CD4-positive, alpha-beta T cell (primary cell): ENCODE data around the gene ETNK2. TPM values are rescaled to one million over a fixed set of nuclear protein-coding genes. Genes with fewer than 3 reads are reported as not detected.
"Not testable (repeated sequence)": the region's sequence is repeated elsewhere in the genome, so short reads cannot be mapped to it uniquely, and the experiment has no call there.

ENCODE experiments used
- ATAC-seq: fragments of 200-7000 bp; cut with Tn5 transposase; one replicate; pipeline ENCODE4 v1.10.0; 2022; ENCODE audit warnings: mild to moderate bottlenecking; ENCODE audit not compliant: poor library complexity
- CTCF ChIA-PET: fragments of 350-600 bp; sonication (Branson Sonifier 250); formaldehyde crosslinking; loops from one replicate; lab custom pipeline; 2021; ENCODE audit warnings: antibody characterized with exemption, inconsistent platforms; lab: Charles Lee
- POLR2A ChIA-PET: fragments of 350-600 bp; sonication (Branson Sonifier 250); formaldehyde crosslinking; loops from one replicate; lab custom pipeline; 2021; ENCODE audit warnings: antibody characterized with exemption, inconsistent platforms; lab: Charles Lee
- DNase-seq, 14 experiments: peaks; one replicate each; pipeline ENCODE4 v3.0.0-alpha.2; 2013 to 2020; ENCODE audit warnings: mixed read lengths in 2 of 14
- H3K27ac ChIP-seq, 2 donors: one replicate each; pipeline versions ENCODE4 v1.5.1 to v1.7.0; 2013; ENCODE audit warnings: low read length in 2 of 2, low read depth in 1 of 2, mild to moderate bottlenecking in 1 of 2
- H3K27me3 ChIP-seq, 2 experiments: 1 replicate in 1 of 2; 2 replicates in 1 of 2; pipeline versions ENCODE4 v1.6.1 to v1.7.0; 2013; ENCODE audit warnings: low read length in 2 of 2, control low read depth in 1 of 2, mild to moderate bottlenecking in 1 of 2, moderate library complexity in 1 of 2; ENCODE audit not compliant: insufficient read depth in 2 of 2, control insufficient read depth in 1 of 2
- H3K36me3 ChIP-seq: one replicate; pipeline ENCODE4 v1.6.1; 2013; ENCODE audit warnings: low read length, control low read depth; ENCODE audit not compliant: insufficient read depth
- H3K4me1 ChIP-seq: one replicate; pipeline ENCODE4 v1.6.1; 2013; ENCODE audit warnings: low read length, control low read depth; ENCODE audit not compliant: insufficient read depth
- H3K4me3 ChIP-seq: one replicate; pipeline ENCODE4 v1.5.1; 2013; ENCODE audit warnings: mild to moderate bottlenecking, low read length, moderate library complexity
- H3K9me3 ChIP-seq, 2 experiments: 1 replicate in 1 of 2; 2 replicates in 1 of 2; pipeline versions ENCODE4 v1.6.1 to v1.7.0; 2013; ENCODE audit warnings: low read length in 2 of 2, mild to moderate bottlenecking in 2 of 2, control low read depth in 1 of 2, moderate library complexity in 1 of 2; ENCODE audit not compliant: control insufficient read depth in 1 of 2, insufficient read depth in 1 of 2
- H3K27ac Mint-ChIP-seq: one replicate; pipeline ENCODE4 v1.8.0; 2020; ENCODE audit warnings: mixed read lengths
- H3K27me3 Mint-ChIP-seq: one replicate; pipeline ENCODE4 v1.8.0; 2021; ENCODE audit warnings: mixed read lengths
- H3K36me3 Mint-ChIP-seq: one replicate; pipeline ENCODE4 v1.8.0; 2021; ENCODE audit warnings: low read depth, mixed read lengths
- H3K4me1 Mint-ChIP-seq: one replicate; pipeline ENCODE4 v1.8.0; 2021; ENCODE audit warnings: low read depth, mixed read lengths
- H3K4me3 Mint-ChIP-seq: one replicate; pipeline ENCODE4 v1.8.0; 2020; ENCODE audit warnings: mild to moderate bottlenecking, mixed read lengths
- H3K9me3 Mint-ChIP-seq: one replicate; pipeline ENCODE4 v1.8.0; 2020; ENCODE audit warnings: mixed read lengths
- intact Hi-C, 2 experiments: fragments of 100-400 bp; cut with DNase I in 1 of 2; cut with micrococcal nuclease in 1 of 2; formaldehyde crosslinking; loops; one replicate each; pipeline versions ENCODE4 v1.15.1 to v1.9.0; 2023 to 2025; cut with DNase I, micrococcal nuclease
- total RNA-seq, 174 experiments: library from RNA in 2 of 174; stranded (reverse) in 2 of 174; gene quantifications; one replicate each; pipeline ENCODE4 v1.2.3 and lab custom pipeline; 2021 to 2026
- TF ChIP-seq, protein P1 (sequence below): fragments of 200-600 bp; IDR thresholded peaks from one replicate; pipeline ENCODE4 v1.8.0; 2022; ENCODE audit warnings: antibody characterized with exemption, mild to moderate bottlenecking

ETNK2 gene
- total RNA-seq, 2 experiments from 2014 or later: 11.7 to 12.9 TPM

DNA sequence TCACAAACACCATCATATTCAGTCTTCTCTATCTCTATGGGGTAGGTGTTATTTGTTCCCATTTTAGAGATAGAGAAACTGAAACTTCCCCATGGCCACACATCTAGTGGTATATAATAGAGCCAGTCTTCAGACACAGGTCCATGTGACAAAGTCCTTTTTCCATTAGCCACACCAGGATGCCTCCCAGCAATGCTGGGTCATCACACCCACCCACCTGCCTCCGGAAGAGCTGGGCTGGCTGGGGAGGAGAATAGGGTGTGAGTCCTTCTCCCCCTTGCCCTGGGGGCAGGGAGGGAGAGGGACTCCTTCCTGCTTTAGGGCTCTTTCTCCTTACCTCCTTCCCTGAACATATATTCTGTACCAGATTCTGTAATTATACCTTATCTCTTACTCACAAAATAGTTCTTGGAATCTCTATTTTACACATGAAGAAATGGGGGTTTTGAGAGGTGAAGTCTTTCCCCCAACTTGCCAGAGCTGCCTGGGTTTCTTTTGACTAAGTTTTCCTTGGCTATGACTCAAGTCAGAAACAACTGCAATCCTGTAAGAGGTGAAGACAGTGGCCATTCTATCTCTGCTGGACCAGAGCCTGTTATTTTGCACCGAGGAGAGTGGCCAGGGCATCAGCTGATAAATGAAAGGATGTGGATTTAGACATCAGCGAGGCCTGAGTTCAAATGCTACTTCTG is 49.0 kb downstream of the ETNK2 start:
- peak in 1 of 14 experiments; percentile 26 for DNase-seq
- no peak for ATAC-seq
- Histone ChIP-seq H3K4me1 (peaks cover 43% of the 10 kb centered on the region), H3K27ac (peak overlapping the region in 1 of 2 donors; percentile 83), H3K36me3 (no peaks in the 10 kb centered on the region), H3K4me3 (no peak overlapping the region), H3K27me3 (no peaks in the 10 kb centered on the region), H3K9me3 (no peaks in the 10 kb centered on the region)
- intact Hi-C loops: no loop called here
- ChIA-PET CTCF (no interaction called here), POLR2A (no interaction called here)
- TF ChIP-seq, protein P1, sequence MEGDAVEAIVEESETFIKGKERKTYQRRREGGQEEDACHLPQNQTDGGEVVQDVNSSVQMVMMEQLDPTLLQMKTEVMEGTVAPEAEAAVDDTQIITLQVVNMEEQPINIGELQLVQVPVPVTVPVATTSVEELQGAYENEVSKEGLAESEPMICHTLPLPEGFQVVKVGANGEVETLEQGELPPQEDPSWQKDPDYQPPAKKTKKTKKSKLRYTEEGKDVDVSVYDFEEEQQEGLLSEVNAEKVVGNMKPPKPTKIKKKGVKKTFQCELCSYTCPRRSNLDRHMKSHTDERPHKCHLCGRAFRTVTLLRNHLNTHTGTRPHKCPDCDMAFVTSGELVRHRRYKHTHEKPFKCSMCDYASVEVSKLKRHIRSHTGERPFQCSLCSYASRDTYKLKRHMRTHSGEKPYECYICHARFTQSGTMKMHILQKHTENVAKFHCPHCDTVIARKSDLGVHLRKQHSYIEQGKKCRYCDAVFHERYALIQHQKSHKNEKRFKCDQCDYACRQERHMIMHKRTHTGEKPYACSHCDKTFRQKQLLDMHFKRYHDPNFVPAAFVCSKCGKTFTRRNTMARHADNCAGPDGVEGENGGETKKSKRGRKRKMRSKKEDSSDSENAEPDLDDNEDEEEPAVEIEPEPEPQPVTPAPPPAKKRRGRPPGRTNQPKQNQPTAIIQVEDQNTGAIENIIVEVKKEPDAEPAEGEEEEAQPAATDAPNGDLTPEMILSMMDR: no peak
- Mint-ChIP-seq H3K27me3 (peaks cover 6% of the 10 kb centered on the region), H3K4me3 (no peak overlapping the region), H3K4me1 (peaks cover 25% of the 10 kb centered on the region), H3K36me3 (no peaks in the 10 kb centered on the region), H3K27ac (peak overlapping the region; percentile 73), H3K9me3 (no peaks in the 10 kb centered on the region)

DNA sequence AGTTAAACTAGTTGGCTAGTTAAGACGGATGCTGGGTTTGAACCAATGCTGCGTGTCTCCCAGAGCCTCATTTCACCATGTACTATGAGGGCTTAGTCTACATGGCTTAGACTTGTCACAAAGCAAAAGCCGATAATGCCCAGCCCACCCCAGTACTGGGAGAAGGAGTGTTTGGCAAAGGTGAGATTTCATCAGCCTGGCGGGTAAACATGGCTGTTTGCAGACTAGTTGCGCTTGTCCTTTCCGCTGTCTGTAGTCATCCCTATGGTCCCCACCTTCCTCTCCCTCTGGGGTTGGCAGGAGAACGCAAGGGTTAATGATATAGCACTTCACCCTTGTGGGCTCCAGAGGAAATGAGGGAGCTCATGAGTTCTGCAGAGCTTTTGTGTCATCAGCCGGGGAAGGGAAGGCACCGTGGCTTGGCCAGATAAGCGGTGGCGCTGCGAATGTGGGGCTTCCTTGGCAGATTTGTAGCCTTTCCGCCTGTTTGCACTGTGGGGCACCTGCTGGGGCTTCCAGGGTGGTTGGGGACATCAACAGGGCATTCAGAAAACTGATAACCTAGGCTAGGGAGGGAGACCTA is 49.7 kb downstream of the ETNK2 start:
- H3K36me3 Mint-ChIP-seq: no peaks in the 10 kb centered on the region
- no peaks in the 10 kb centered on the region for H3K9me3 Mint-ChIP-seq
- no peaks in the 10 kb centered on the region for H3K9me3 ChIP-seq
- H3K36me3 ChIP-seq: no peaks in the 10 kb centered on the region
- H3K4me3 ChIP-seq: no peak overlapping the region
- ChIA-PET POLR2A (no interaction called here), CTCF (no interaction called here)
- intact Hi-C loops: no loop called here
- DNase-seq: peak in 3 of 14 experiments; percentile 11 to 48 (median 13)
- H3K4me3 Mint-ChIP-seq: no peak overlapping the region
- peak overlapping the region; percentile 73 for H3K27ac Mint-ChIP-seq
- peaks cover 43% of the 10 kb centered on the region for H3K4me1 ChIP-seq
- H3K27me3 Mint-ChIP-seq: peaks cover 6% of the 10 kb centered on the region
- no peak overlapping the region for H3K27ac ChIP-seq
- H3K27me3 ChIP-seq: no peaks in the 10 kb centered on the region
- ATAC-seq: no peak
- TF ChIP-seq, protein P1: no peak
- H3K4me1 Mint-ChIP-seq: peaks cover 25% of the 10 kb centered on the region

DNA sequence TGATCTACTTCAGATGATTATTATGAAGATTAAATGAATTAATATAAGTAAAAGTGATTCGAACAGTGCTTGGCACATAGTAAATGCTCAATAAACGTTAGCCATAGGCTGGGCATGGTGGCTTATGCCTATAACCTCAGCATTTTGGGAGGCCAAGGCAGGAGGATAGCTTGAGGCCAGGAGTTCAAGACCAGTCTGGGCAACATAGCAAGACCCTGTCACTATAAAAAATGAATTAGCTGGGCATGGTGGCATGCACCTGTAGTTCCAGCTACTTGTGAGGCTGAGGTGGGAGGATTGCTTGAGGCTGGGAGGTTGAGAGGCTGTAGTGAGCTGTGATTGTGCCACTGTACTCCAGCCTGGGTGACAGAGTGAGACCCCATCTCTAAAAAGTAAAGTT is 52.1 kb downstream of the ETNK2 start:
- H3K9me3 ChIP-seq, intact Hi-C loops, H3K4me3 Mint-ChIP-seq, H3K27me3 ChIP-seq, POLR2A ChIA-PET, H3K27me3 Mint-ChIP-seq, H3K27ac ChIP-seq, H3K9me3 Mint-ChIP-seq, H3K36me3 ChIP-seq, H3K36me3 Mint-ChIP-seq, DNase-seq, H3K4me3 ChIP-seq, ATAC-seq, H3K27ac Mint-ChIP-seq: not testable (repeated sequence)
- peaks cover 20% of the 10 kb centered on the region for H3K4me1 Mint-ChIP-seq
- CTCF ChIA-PET: interaction anchor here (1.2 kb wide), 1 partner anchor 39 kb away, joined by 4 read pairs; no protein-coding TSS in a partner anchor
- H3K4me1 ChIP-seq: peaks cover 29% of the 10 kb centered on the region
